Right renal pelvis (tissue), 4 donors: ENCODE results near the gene RAD18. TPM values are rescaled to one million over a fixed set of nuclear protein-coding genes. Genes with fewer than 3 reads are reported as not detected.

Source experiments
- DNase-seq, 4 donors: peaks; one replicate each; pipeline ENCODE4 v3.0.0-alpha.2; 2013; ENCODE audit warnings: low read depth in 4 of 4, low spot score in 3 of 4, missing footprints in 1 of 4
- polyA plus RNA-seq, 4 donors: library from polyadenylated mRNA; unstranded; fragments of 120-200 nt; gene quantifications; one replicate each; pipeline ENCODE4 v1.2.1, GENCODE V29; 2013; ENCODE audit not compliant: insufficient read length in 4 of 4

Gene RAD18, protein sequence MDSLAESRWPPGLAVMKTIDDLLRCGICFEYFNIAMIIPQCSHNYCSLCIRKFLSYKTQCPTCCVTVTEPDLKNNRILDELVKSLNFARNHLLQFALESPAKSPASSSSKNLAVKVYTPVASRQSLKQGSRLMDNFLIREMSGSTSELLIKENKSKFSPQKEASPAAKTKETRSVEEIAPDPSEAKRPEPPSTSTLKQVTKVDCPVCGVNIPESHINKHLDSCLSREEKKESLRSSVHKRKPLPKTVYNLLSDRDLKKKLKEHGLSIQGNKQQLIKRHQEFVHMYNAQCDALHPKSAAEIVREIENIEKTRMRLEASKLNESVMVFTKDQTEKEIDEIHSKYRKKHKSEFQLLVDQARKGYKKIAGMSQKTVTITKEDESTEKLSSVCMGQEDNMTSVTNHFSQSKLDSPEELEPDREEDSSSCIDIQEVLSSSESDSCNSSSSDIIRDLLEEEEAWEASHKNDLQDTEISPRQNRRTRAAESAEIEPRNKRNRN
- 10 to 100 TPM in 3 of 4 donors, 1 to 10 TPM in 1; 9.7 to 12.7 (median 11.2) TPM for polyA plus RNA-seq

- peak; percentile 81 to 92 (median 84) for DNase-seq
These were observed at the start of gene RAD18 for GRCh38 chr3:8963137-8963853. RAD18 (minus strand) TSS chr3:8963472; CDS start chr3:8963385, 87 bp downstream.

GRCh38 chr3:9012521-9012920 lies 49.2 kb upstream of the RAD18 start:
- DNase-seq = no peak

DNA sequence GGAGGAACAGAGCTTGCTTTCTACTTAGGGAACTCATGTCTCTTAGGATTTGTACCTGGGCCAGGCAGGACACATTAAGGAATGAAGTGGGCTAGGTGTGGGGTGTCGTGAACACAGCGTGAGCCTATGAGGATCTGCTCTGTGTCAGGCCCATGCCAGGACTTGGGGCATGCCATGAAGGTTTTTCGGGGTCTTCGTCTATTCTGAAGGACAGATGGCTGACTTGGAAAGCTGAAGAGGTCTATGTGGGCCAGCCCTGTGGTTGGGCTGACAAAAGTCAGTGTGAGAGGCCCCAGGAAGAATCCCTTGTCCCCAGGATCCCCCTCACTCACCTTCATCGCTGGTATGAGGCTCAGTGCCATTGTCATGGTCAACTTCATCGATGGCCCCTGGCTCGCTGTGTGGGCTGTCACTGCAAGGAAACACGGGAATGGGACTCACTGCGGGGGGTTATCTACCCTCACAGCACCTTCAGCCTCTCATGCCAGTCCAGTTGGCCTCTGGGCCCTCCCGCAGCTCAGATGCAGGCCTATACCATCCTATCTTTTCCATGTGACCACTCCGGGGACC lies 46.8 kb upstream of the RAD18 start:
- no peak for DNase-seq

DNA sequence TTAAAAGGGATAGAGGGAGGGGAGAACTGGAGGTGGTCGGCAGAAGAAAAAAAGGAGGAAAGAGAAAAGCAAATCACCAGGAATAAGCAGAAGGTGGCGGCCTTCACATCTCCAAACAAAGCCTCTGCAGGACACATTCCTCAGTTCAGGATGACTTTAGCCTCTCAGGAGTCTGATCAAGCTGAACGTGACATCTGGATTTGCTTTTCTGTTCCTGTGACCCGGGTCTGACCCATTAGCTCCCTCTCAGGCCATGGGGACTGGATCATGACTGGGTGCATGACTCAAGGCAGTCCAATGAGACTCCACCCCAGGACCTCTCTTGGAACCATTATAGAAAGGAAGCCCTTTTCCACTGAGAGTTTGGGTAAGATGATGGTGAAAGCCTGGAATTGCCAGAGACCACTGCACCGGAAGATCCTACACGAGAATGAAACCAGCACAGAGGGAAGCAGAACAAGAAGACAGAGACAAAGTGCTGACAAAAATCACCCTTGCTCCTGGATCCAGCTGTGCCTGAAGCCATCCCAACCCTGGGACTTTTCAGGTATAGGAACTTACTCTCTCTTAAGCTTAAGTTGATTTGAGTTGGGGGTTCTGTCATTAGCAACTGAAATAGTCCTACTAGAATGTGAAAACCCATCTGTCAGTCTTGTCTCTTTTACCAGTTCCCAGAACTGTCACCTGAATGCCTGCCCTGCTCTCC lies 45.4 kb upstream of the RAD18 start:
- DNase-seq = no peak

GRCh38 chr3:9007928-9008327 lies 44.7 kb upstream of the RAD18 start:
- DNase-seq = no peak

- no peak for DNase-seq
These were observed 43.9 kb upstream of the RAD18 start for GRCh38 chr3:9007213-9007612.

DNA sequence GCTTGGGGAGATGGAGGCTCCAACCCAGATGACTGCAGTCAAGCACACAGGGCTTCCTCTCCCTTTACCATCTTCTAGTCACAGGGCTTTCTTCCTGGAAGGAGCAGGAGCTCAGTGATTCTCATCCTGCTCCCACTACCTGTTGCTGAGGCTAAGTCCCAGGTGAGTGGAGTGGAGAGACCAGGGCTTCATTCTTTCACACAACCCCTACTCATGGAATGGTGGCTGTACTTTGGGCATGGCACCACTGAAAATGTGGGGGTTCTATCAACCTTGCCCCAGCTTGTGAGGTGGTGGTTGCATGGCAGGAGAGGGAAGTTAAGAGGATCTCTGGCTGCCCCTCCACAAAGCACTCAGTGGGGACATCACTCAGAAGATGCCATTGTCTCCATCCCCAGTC lies 36.8 kb upstream of the RAD18 start:
- no peak for DNase-seq

DNA sequence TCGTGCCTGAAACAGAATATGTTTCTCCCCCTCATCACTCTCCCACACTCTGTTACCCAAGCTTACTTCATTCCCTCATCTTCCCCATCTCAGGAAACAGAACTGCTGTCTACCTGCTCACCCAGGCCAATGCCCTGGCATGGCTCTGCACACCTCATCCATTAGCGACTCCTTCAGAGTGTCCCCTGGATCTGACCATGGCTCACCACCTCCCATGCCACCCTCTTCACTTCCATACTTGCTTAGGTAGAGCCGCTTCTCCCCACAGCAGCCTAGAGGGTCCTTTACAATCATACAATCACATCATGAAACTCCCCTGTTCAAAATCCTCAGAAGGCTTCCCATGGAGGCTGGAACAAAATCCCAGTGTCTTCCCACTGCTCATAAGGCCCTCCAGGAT lies 33.9 kb upstream of the RAD18 start:
- no peak for DNase-seq

DNA sequence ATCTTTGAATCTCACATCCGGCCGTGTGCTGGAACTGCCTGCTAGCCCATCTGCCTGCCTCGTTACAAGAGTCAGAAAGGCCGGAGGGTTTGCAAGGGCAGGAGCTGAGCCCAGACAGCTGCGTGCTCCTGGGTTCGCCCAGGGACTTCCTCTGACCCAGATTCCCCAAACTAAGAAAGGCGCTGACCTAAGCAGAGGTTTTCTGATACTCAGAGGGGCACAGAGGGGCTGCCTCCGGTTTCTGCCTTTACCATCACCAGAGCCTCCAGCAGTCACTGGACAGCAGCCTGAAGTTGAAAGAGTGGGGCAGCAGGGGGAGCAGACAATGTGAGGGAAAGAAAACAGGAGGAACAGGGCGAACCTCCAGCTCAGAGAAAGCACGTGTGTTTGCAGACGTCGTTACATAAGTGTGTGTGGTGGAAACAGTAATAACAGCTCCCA lies 33.4 kb upstream of the RAD18 start:
- no peak for DNase-seq

- DNase-seq = no peak
These were observed 32.9 kb upstream of the RAD18 start for GRCh38 chr3:8996216-8996615.

DNA sequence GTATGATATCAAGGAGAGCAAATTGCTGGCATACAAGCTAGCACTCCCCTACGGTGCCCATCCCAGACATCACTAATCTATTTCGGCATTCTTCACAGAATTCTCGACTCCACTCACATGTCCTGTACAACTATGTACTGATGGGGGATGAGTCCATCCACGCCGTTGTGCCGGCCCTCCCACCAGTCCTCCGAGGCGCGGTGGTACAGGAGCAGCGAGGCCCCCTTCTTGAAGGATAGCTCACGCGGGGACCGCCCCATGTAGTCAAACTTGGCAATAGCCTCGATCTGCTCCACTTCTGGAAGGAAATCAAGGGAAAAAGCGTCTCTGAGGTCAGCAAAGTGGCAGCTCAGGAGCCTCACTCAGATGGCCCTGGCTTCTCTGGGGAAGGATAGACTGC lies 31.0 kb upstream of the RAD18 start:
- DNase-seq = no peak

DNA sequence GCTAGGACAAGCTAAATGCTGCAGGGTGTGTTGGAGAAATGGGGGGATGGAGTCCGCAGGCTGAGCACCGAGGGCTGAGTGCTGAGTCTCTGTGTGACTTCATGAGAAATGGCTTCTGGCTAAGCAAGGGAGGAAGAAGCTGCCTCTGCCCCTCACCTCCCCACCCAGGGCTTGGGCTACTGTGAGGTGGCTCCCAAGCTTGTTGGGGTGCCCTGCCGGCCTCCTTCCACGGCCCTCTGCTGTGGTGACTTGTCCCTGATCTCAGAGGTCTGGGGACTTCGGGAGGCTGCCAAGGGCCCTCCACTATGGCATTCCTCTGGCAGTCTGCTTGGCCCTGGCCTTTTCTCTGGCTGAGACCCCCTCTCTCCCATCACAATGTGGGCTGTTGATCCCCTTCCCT lies 30.1 kb upstream of the RAD18 start:
- no peak for DNase-seq

GRCh38 chr3:8992854-8993253 lies 29.6 kb upstream of the RAD18 start:
- DNase-seq = no peak

DNA sequence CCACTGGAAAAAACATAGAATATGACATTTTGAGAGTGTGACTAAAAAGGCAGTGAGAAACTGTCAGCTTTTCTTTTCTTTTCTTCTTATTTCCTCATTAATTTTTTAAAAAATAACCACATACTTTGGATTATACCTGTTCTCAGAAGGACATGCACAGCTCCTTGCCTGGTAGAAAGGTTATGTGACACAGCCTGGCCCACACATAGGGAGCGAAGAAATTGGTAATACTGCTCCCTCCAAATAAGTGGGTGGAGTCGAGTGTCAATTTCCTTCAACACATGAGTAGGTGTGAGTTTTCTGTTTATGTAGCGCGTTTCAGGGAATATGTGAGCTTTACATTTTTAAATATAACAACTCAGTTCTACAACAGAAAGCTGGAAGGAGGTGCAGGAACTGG lies 28.9 kb upstream of the RAD18 start:
- DNase-seq = no peak

DNA sequence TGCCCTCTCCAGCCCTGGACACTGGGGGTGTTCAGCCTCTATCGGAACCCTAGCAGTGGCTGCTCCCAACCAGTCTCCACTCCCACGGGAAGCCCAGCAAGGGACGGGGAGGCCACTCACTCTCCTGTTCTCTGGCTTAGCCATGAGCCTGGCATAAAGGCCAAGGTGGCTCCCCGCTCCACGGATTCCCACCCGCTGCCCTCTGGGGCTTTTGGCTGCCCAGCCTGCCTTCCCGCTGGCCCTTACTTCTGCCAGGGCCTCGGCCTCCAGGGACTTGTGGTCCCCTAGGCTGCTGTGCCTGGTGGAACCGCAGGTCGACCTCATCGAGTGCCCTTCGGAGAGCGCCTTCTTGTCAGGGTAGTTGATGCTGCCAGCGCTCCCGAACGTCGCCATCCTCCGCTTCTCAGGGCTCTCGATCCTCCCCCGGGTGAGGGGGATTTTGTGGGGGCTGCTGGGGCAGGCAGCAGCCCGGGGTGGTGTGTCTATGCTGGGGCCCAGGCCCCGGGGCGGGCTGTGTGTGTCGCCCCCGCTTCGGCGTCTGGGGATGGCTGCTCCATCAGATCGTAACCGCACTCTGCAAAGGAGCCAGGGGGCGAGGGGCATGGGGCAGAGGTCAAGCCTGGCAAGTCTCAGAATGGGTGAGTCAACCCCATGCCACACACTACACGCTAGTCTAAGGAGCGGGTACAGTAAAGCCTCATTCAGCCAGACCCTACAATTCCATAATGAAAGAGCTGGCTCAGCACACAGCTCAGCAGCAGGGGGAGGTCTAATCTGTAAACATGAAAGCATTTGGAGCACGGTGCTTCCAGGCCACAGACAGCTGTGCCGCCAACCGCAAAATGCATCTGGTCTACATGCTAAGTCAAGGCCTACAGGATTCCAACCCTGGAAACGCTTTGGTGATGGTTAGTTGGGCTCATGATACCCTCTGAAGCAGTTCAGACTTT lies 27.3 kb upstream of the RAD18 start:
- DNase-seq = no peak

DNA sequence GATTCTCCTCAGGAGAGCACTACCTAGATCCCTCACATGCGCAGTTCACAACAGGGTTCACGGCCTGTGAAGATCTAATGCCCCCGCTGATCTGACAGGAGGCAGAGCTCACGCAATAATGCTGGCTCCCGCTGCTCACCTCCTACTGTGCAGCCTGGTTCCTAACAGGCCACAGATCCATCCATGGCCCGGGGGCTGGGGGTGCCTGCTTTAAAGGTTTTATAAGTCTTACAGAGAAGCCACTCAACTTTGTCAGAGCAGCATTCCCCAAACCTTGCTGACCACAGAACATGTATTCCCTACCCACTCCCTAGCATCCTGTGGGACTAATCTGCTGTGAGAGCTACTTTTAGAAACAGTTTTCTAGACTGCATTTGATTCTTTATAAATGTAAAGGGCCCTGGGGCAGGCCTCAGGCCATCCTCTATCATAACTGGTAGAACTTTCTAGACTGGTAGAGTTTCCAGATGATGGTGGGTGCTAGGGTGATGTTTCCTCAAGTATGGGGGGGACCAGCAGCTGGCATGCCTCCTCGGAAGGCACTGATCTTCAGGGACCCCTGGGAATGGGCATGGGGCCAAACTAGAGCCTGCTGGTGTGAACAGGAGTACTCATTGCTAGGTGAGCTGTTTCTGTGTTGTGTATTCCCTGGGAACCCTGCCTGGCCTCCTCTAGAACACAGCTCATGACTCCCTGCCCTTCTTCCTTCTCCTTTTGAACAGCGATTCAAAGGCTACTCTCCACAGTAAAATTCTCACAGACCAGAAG lies 25.7 kb upstream of the RAD18 start:
- no peak for DNase-seq

DNA sequence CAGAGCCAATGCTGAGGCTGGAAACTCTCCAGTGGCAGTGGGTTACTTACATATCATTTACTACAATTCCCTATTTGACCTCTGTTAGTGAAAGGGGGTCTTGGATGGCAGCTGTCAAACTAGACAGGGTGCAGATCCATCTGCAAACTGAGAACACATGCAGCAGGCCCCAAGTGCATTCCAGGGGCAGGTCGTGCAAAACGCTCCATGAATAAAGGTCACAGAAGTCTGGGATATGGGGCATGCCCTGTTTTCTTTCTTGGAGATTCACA lies 25.0 kb upstream of the RAD18 start:
- no peak for DNase-seq

- DNase-seq = peak in 3 of 4 donors; percentile 45 to 62 (median 57)
These were observed 24.5 kb upstream of the RAD18 start for GRCh38 chr3:8987645-8988383.
